ENCODE measurements around the gene FAM8A1.

DNA sequence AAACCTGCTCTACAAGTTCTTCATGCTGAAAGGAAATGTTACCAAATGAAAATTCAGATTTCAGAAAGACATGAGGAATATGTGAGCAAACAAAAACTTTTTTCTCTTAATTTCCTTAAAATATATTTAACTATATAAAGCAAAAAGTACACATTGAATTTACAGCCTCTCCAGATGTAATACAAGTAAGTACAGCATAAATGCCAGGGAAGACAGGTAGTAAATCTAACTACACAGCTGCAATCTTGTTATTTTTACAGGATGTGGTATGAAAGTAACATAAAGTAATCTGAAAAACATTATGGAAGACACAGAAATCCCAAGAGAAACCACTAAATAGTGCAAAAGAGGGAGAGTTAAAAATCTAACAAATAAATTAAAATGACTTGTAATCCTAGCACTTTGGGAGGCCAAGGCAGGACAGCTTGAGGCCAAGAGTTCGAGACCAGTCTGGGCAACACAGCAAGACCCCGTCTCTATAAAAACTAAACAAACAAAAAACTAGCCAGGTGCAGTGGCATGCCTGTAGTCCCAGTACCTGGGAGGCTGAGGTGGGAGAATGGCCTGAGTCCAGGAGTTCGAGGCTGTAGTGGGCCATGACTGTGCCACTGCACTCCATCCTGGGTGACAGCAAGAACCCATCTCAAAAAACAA lies 50.7 kb downstream of the FAM8A1 start:
- TF ChIP-seq, protein P1, sequence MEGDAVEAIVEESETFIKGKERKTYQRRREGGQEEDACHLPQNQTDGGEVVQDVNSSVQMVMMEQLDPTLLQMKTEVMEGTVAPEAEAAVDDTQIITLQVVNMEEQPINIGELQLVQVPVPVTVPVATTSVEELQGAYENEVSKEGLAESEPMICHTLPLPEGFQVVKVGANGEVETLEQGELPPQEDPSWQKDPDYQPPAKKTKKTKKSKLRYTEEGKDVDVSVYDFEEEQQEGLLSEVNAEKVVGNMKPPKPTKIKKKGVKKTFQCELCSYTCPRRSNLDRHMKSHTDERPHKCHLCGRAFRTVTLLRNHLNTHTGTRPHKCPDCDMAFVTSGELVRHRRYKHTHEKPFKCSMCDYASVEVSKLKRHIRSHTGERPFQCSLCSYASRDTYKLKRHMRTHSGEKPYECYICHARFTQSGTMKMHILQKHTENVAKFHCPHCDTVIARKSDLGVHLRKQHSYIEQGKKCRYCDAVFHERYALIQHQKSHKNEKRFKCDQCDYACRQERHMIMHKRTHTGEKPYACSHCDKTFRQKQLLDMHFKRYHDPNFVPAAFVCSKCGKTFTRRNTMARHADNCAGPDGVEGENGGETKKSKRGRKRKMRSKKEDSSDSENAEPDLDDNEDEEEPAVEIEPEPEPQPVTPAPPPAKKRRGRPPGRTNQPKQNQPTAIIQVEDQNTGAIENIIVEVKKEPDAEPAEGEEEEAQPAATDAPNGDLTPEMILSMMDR (IDR thresholded peaks at IDR 0.05; ENCODE audit: insufficient read depth, low read length, poor library complexity, severe bottlenecking), result no peak
- no peak for TF ChIP-seq EZH2phosphoT487 (conservative IDR thresholded peaks at IDR 0.05; ENCODE audit: low read length)
